GM10847 (cell line): ENCODE data around the gene CUL9.

Source experiments
- POLR2A ChIP-seq: IDR thresholded peaks from 2 replicates; pipeline ENCODE4 v1.6.1; 2011; ENCODE audit not compliant: insufficient read length; ENCODE audit errors: extremely low read depth

The CUL9 gene

DNA sequence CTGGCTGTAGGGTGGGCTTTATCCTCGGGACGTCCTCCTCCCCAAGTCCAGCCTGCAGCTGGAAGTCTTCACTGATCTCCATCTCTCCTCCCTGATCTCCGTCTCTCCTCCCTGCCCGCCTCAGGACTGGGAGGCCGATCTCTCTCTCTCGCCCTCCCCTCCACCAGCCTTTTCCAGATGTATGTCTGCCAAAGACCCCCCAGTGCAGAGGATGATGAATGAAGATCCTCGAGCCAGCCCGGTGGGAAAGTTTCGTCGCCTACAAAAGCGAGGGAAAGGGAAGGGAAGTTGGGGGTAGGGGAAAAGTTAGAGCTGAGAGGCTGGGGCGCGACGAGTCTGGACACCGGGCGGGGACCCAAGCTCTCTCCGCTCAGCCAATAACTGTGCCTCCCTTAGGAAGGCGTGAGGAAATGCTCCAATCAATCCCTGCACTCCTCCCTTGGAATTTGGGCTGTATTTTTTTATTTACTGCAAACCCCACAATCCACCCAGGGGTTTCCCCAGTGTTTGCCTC is 11.5 kb upstream of the CUL9 start:
- no peak for TF ChIP-seq POLR2A

DNA sequence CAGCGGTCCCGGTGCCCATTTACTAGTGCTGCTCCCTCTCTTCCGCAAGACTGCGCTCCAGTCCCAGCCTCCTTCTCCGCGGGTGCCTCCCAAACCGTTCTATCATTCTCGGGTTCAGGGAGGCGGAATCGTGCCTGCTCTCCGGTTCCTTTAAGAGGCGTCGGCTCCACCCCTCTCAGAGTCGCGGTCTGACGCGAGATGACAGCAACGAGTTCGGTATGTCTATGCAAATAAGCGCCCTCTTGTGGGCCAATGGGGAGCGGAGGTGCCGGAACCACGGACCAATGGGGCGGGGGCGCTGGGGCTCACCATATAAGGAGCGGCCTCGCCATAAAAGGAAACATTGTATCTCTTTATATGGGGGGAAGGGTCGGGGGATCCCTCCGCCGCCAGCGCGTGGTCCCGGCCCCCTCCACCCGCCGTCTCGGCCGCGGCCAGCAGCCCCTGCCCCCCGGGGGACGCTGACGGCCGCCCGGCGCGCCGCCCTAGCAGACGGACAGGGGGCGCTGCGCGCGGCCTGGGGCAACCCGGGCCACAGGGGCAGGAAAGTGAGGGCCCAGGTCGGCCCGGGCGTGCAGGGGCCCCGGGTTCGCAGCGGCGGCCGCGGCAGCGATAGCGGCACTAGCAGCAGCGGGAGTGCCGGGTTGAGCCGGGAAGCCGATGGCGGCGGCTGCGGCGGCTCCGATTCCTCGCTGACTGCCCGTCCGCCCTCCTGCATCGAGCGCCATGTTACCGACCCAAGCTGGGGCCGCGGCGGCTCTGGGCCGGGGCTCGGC is 10.9 kb upstream of the CUL9 start, which contains the start of gene SRF:
Gene SRF (plus strand): TSS at position 339 of the 776 bp plus-strand sequence. CDS start 388 bp downstream, at position 727.
- peak; percentile 58 for TF ChIP-seq POLR2A

DNA sequence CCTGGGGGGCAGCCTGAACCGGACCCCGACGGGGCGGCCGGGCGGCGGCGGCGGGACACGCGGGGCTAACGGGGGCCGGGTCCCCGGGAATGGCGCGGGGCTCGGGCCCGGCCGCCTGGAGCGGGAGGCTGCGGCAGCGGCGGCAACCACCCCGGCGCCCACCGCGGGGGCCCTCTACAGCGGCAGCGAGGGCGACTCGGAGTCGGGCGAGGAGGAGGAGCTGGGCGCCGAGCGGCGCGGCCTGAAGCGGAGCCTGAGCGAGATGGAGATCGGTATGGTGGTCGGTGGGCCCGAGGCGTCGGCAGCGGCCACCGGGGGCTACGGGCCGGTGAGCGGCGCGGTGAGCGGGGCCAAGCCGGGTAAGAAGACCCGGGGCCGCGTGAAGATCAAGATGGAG is 10.3 kb upstream of the CUL9 start:
- no peak for TF ChIP-seq POLR2A

DNA sequence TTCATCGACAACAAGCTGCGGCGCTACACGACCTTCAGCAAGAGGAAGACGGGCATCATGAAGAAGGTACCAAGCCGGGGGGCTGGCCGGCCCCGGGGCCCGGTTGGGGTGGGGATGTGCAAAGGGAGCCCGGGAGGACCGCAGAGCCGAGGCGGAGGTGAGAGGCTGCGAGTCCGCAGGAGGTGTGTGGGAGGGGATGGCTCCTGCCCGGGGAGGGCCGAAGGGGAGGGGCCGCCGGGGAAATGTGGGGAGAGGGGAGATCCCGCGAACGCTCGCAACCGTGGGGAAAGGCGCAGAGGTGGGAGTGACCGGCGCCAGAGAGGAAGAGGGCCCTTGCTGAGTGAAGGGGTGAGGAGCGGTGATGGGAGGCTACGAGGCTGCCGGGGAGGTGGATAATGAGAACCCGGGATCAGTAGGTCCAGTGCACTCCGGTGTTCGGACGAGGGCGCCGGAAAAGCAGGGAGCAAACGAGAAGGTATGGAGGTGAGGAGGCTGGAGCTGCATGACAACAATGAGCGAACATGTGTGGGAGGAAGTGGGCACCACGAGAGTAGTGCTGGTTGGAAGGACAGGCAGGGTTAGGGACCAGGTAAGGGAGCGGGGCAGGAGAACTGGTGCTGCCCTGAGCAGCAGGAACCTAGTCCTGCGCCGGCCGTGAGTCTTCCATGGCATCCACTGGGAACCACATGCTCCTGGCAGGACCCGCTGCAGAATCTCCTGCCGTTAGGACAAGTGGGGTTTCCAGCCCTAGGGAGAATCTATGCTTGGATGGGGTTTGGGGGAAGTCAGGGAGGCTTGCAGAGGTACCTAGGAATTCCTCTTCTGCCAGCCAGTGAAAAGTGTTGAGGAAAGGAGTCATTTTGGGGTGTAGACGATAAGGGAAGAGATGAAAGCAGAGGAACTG is 9.6 kb upstream of the CUL9 start:
- TF ChIP-seq POLR2A, result no peak

DNA sequence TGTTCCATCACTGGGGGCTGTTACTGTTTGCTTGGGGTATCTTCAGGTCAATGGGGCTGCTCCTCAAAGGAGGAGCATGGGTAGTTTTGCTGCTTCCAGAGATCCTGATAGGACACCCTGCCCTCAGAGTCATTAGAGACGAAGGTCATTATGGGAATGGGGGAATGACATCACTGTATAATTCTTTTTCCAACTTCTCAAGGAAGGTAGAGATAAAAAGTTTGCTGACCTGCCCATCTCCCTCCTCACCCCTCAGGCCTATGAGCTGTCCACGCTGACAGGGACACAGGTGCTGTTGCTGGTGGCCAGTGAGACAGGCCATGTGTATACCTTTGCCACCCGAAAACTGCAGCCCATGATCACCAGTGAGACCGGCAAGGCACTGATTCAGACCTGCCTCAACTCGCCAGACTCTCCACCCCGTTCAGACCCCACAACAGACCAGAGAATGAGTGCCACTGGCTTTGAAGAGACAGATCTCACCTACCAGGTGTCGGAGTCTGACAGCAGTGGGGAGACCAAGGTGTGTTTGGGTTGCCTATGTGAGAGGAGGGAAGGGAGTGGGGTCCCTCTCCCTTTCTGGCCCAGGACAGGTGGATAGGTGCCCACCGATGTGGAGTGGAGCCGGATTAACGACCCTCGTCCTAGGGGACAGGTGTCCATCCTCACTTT is 8.3 kb upstream of the CUL9 start:
- TF ChIP-seq POLR2A, result no peak

DNA sequence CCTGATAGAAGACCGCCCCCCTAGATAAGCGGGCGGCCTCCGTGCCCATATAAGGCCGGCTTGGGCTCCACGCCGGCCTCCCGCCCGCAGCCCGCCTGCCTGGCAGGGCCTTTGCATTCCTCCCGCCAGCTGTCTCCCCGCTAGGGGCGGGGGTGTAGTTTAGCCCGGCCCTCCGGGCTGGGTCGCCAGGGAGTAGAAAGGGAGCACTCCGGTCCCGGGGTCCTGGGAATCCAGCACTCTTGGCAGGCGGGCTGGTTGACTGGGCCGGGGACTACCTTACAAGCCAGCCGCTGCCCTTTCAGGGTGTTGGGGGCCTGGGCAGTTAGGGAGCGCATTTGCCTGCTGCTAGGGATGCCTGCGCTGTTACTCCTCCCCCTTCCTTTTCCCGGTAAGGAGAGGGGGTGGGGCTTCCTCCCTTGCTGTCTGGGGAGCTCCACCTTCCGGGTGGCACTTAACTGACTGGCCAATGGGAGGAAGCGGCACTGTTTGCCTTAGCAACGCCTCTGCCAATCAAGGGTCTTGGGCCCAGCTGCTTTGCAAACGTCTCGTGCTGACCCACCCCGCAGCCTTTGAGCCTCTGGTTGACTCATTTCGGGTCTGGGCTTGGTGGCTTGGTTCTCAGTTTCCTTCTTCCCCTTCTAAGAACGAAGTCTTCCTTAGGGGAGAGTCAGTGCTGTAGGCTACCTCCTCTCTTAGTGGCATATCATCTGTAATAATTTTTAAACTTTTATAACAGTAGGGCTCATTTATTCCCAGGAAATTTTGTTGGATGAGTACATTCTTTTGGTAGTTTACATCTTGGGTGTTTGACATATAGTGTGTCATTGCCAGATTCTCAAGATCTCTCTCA is 7.5 kb upstream of the CUL9 start:
- no peak for TF ChIP-seq POLR2A

DNA sequence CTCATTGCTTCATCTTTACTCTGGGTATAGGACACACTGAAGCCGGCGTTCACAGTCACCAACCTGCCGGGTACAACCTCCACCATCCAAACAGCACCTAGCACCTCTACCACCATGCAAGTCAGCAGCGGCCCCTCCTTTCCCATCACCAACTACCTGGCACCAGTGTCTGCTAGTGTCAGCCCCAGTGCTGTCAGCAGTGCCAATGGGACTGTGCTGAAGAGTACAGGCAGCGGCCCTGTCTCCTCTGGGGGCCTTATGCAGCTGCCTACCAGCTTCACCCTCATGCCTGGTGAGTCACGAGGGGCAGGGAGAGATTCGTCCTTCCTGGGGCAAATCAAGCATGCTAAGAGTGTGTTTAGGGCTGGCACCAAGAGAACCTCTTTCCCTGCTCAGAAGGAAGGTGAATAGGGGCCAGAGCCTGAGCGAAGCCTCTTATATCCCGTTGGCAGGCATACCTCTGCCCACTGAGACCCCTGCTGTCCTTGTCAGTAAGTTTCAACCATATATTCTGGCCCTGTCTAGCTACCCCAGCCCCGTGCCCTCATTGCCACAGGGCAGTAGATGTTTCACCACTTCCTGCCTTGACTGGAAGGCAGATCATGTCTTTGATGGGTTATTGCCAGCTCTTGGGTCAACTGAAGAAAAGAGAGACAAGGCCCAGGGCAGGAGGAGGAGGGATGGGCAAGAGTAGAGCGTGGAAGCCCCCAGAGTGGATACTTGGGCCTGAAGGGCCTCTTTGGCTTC is 6.1 kb upstream of the CUL9 start:
- TF ChIP-seq POLR2A, result no peak

DNA sequence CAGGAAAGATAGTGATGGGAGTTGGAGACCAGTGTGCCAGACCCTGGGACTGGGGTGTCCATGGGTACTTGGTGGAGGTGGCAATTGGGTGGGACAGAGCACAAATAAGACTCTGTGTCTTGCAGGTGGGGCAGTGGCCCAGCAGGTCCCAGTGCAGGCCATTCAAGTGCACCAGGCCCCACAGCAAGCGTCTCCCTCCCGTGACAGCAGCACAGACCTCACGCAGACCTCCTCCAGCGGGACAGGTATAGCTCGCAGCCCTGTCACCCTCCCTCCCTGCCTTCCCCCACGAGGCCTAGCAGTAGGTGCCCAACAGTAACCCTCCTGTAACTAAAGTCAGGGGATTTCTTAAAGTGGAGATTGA is 5.6 kb upstream of the CUL9 start:
- no peak for TF ChIP-seq POLR2A

DNA sequence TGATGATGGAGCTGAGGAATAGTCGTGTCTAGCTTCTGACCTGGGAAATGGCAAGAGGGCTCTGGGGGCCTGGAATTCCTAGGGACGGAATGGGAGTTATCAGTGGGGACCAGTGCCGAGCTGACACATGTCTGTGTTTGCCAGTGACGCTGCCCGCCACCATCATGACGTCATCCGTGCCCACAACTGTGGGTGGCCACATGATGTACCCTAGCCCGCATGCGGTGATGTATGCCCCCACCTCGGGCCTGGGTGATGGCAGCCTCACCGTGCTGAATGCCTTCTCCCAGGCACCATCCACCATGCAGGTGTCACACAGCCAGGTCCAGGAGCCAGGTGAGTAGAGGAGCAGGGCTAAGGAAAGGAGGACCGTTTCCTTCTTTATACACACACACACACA is 3.8 kb upstream of the CUL9 start:
- no peak for TF ChIP-seq POLR2A

DNA sequence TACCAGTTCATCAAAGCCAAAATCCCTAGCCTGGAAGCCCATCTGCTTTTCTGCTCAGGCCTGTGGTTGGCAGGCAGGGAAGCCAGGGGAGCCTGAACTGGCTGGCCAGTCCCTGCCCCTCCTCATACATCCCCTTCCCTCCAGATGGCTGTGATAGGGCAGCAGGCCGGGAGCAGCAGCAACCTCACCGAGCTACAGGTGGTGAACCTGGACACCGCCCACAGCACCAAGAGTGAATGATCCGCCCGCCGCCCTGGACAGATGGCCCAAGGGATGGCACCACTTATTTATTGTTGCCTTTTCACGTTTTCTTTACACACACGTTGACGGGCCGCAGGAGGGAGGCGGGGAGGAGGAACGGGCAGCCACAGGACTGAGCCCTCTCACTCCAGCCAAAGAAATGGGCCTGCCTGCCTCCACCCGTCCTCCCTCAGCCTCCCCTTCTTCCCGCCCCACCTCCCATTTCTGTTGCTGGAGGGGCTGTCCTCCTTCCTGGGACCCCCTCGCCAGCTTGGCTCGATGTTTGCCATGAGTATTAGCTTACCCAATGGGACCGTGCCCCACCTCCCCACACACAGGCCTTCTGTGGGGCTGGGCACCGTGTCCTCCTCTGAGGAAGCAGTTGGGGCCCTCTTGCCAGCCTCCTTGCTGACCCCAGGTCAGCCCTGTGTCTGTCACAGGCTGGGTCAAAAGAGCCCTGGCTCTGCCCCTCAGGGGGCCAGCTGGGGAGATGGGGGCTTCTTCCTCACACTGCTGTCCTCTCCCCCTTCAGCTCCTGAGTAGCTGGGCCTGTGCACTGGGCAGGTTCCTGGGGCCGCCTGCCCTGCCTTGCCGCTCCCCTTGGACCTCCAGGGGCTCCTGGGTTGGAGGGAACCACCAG is 2.8 kb upstream of the CUL9 start:
- TF ChIP-seq POLR2A, result no peak

DNA sequence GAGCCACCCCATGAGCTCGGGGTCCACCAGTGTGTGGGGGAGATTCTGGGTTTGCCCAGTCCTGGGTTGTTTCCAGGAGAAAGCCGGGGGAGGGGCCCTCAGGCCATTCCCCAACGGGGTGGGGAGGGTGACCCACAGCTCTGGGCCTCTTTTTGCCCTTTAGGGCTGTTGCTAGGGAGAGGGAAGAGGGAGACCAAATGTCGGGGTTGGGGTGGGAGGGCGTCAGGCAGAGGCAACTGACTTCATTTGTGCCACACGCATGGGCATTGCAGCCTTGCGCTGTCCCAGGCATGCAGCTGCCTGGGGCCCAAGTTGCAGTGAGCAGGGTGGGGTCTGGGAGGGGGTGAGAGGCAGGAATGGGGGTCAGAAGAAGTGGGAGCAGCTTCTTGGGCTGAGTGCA is 1.9 kb upstream of the CUL9 start:
- no peak for TF ChIP-seq POLR2A

DNA sequence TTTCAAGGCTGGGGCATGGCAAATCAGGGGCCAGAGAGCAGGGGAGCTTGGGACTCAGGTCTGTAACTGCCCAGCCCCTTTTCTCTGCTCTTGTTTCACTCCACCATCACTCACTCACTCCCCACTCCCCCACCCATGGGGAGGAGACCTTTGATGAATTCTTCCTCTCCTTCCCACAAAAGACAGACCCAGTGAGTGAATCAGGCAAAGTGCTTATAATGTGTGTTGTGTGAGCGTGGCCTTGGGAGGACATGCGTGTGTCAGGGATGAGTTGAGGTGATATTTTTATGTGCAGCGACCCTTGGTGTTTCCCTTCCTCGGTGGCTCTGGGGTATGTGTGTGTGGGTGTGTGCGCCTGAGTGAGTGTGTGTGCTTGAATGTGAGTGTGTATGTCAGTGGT is 1.0 kb upstream of the CUL9 start:
- no peak for TF ChIP-seq POLR2A

DNA sequence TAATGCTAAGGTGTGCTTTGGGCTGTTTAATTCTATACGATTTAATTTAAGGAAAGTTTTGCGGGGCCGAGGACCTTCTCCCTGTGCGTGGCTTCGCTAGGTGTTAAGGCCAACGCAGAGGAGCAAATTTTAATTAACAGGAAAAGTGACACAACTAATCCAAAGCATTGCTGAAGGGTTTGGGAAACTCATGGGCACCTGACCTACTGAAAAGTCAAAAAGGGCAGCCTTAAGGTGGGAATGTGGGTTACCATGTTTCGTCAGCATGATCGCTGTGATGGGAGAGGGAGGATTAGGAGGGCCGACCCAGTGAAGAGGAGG is 415 bp upstream of the CUL9 start:
- no peak for TF ChIP-seq POLR2A
